Suprapubic skin (tissue), 3 donors: Measurements from ENCODE around the gene TBCEL.

Source experiments
- POLR2A ChIP-seq, 2 donors: fragments of 450-650 bp; IDR thresholded peaks; one replicate each; pipeline ENCODE4 v1.6.1; 2017; ENCODE audit warnings: antibody characterized with exemption in 2 of 2, mild to moderate bottlenecking in 2 of 2, moderate library complexity in 2 of 2
- TF ChIP-seq, protein P1 (sequence below), 2 donors: fragments of 200-600 bp in 1 of 2; fragments of 450-650 bp in 1 of 2; sonication (generic) in 1 of 2; IDR thresholded peaks; one replicate each; pipeline ENCODE4 v1.5.1; 2016 to 2019; ENCODE audit warnings: antibody characterized with exemption in 2 of 2, mild to moderate bottlenecking in 1 of 2, moderate library complexity in 1 of 2

DNA sequence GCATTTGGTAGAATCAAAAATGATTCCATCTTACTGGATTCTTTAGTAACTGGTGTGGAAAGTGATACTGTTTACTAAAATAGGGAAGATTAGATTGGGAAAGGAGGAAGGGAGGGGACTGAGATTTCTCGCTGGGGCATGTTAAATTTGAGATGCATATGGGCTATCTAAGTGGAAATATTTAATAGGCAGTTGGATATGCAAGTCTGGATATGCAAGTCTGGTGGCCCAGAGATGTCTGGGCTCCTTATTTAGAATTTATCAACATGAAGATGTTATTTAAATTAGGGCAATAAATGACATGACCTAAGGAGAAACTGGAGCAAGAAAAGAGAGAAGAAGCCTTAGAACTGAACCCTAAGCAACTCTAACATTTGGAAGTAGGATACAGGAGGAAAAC, 17.0 kb upstream of the TBCEL start:
- TF ChIP-seq, protein P1, sequence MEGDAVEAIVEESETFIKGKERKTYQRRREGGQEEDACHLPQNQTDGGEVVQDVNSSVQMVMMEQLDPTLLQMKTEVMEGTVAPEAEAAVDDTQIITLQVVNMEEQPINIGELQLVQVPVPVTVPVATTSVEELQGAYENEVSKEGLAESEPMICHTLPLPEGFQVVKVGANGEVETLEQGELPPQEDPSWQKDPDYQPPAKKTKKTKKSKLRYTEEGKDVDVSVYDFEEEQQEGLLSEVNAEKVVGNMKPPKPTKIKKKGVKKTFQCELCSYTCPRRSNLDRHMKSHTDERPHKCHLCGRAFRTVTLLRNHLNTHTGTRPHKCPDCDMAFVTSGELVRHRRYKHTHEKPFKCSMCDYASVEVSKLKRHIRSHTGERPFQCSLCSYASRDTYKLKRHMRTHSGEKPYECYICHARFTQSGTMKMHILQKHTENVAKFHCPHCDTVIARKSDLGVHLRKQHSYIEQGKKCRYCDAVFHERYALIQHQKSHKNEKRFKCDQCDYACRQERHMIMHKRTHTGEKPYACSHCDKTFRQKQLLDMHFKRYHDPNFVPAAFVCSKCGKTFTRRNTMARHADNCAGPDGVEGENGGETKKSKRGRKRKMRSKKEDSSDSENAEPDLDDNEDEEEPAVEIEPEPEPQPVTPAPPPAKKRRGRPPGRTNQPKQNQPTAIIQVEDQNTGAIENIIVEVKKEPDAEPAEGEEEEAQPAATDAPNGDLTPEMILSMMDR (IDR thresholded peaks at IDR 0.05): no peak
- no peak for TF ChIP-seq POLR2A (IDR thresholded peaks at IDR 0.05)
